Right ventricle myocardium inferior (tissue), 1 donor: Measurements from ENCODE around the gene RUVBL1. TPM values are rescaled to one million over a fixed set of nuclear protein-coding genes. Genes with fewer than 3 reads are reported as not detected.

ENCODE experiments used
- ATAC-seq: fragments of 200-7000 bp; cut with Tn5 transposase; one replicate; pipeline ENCODE4 v1.9.1; 2020; ENCODE audit warnings: mild to moderate bottlenecking, moderate library complexity
- DNase-seq: peaks from one replicate; pipeline ENCODE4 v3.0.0; 2021; ENCODE audit errors: missing footprints
- intact Hi-C: fragments of 100-400 bp; cut with DNase I; formaldehyde crosslinking; loops from one replicate; pipeline ENCODE4 v1.11.0; 2022
- total RNA-seq: library from RNA; stranded (reverse); fragmentation: NEBNext Ultra II Directional; extraction: Animal tissue kit (Norgen Biotek cat#: 25700); gene quantifications from one replicate; pipeline ENCODE4 v1.2.1, GENCODE V29; 2021
- donor health status: DM: no; HTN: yes; CAD: no; lungs with severe emphysema.

RUVBL1 gene
- total RNA-seq, 1 donor from 2014 or later, result 21.4 TPM

DNA sequence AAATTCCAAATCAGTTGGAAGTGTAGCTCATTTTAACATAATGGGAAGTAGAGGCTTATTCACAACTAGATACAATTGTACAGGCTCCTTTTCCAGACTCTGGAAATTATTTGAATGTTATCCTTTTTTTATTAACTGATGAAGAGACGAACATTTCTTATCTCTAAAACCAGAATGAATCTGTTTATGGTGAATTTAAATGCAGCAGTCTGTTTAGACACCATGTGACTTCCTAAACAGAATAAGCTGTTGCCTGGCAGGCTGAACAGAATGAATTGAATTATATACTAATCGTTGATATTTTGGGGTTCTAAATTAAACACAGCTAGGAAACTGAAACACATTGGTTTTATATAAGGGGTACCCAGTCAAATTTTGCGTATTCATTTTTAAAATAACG is 67.4 kb downstream of the RUVBL1 start:
- ATAC-seq, result no peak
- intact Hi-C loops, result no loop called here
- no peak for DNase-seq

DNA sequence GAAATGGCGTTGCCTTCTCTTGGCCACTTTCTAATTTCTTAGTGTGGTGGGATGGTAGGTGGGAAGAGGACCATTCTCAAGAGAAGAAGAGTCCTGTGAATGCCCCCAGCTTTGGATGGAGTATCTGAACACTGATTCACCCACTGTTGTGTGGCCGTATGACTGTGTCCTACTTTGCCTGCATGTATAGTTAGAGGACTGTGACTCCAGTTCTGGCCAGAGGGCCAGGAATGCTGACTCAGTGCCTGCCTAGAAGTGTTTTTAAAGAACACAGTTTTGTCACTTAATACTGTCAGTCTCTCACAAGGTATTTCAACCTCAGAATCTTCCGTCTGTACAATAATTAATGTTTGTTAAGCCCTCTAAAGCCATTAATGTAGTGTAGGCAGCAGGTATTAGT is 69.2 kb downstream of the RUVBL1 start:
- intact Hi-C loops, result loop anchor here (5.0 kb wide), 1 partner anchor 137 kb away; the partner anchor contains the start of gene KBTBD12
- DNase-seq (no peak), ATAC-seq (no peak)

GRCh38 chr3:128053614-128054013 is 70.0 kb downstream of the RUVBL1 start:
- intact Hi-C loops, result loop anchor here (5.0 kb wide), 1 partner anchor 136 kb away; the partner anchor contains the start of gene KBTBD12
- DNase-seq (no peak), ATAC-seq (no peak)

GRCh38 chr3:128052595-128053351 is 70.8 kb downstream of the RUVBL1 start:
- ATAC-seq (no peak), DNase-seq (no peak)
- intact Hi-C loops, result loop anchor here (5.0 kb wide), 1 partner anchor 135 kb away; the partner anchor contains the start of gene KBTBD12

- DNase-seq (peak; percentile 97), ATAC-seq (peak; percentile 98)
- intact Hi-C loops, result loop anchor here (5.0 kb wide), 1 partner anchor 135 kb away; the partner anchor contains the start of gene KBTBD12
Measured at GRCh38 chr3:128051837-128052594, 71.6 kb downstream of the RUVBL1 start, which contains the start of gene SEC61A1. TSS of gene SEC61A1 (plus strand) at chr3:128052437. CDS start at chr3:128052553, 116 bp downstream.

- ATAC-seq (peak; percentile 3), DNase-seq (no peak)
- intact Hi-C loops, result loop anchor here (5.0 kb wide), 1 partner anchor 134 kb away; the partner anchor contains the start of gene KBTBD12
Measured at GRCh38 chr3:128051459-128051836, 72.2 kb downstream of the RUVBL1 start.

- intact Hi-C loops, result loop anchor here (5.0 kb wide), 1 partner anchor 133 kb away; the partner anchor contains the start of gene KBTBD12
- DNase-seq, result no peak
- ATAC-seq, result no peak
Measured at GRCh38 chr3:128050597-128050996, 73.0 kb downstream of the RUVBL1 start.

DNA sequence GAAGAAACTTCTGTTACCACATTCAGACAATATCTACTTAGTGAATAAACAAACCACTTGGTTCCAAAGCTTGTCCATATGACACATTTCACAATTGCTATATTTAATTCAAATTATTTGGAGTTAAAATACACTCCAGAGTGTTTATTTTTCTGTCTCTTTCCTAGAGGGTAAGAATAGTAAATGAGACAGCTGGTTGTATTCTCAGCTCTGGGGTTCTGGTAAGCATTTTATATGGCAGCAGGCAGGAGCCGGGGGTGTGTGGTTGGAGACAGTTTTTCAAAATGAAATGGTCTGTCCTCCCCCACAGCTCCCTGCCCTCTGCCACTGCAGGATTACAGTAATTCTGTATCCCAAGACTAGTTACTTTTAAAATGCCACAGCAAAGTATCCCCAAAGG is 82.3 kb downstream of the RUVBL1 start:
- intact Hi-C loops, result no loop called here
- ATAC-seq (no peak), DNase-seq (no peak)

DNA sequence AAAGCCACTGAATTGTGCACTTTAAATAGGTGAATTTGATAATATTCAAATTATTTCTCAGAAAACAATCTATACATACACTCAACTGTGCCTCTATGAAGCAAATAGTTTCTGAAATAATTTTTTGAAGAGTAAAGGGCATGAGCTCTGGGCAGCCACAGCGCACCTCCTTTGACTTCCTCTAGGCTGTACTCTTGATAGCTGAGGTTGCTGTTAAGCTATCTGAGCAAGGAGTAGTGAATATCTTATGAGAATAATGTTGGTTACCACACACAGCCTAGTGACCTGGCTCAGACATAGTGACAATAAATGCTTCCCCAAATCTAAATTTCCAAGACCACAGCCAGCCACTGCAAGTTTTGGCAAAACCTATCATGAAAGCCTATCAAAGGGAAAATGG is 83.0 kb downstream of the RUVBL1 start:
- ATAC-seq (no peak), DNase-seq (no peak)
- intact Hi-C loops, result no loop called here

DNA sequence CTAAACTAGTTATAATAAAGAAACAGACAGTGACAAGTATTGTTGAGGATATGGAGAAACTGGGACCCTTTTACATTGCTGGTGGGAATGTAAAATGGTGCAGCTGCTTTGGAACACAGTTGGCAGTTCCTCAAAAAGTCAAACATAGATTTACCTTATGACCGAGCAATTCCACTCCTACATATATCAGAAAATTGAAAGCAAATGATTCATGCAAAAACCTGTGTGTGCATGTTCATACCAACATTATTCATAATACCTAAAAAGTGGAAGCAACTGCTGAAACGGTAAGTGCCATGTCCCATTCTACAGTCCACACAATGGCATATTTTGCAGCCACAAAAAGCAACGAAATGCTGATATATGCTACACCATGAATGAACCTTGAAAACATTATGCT is 83.6 kb downstream of the RUVBL1 start:
- intact Hi-C loops, result no loop called here
- no peak for ATAC-seq
- no peak for DNase-seq

DNA sequence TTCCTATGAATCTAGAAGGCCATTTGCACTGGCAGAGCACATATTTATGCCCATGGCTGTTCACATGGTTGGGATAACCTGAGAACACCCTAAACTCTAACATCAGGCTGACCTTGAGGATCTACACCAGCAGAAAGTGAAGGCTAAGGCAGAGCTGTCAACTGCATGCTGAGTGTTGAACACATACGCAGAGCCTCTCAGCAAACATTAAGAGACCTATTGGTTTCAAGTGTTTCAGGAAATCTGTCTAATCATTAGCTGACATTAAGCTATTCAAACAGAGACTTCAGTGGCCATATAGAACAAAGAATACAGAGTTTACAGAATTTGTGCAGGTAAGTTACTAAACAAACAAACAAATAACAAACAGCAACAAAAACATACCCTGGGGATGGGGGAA is 87.5 kb downstream of the RUVBL1 start:
- intact Hi-C loops, result no loop called here

DNA sequence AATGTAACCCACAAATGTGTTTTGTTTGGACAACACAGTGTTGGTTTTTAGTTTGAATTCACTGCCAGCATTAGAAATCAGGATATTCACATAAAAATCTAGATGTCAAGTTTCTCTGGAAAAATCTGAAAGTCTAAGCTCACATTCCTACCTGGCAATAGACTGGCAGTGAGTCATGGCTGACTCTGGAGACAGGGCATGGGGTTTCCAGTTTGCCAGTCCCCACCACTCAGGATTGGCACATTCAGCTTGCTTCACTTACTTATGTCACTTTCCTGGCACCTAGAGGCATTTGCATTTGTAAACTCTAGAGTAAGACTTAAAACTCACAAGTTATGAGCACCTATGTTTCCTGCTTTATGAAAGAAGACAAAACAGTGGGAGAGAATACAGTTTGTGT is 90.5 kb downstream of the RUVBL1 start:
- intact Hi-C loops, result no loop called here
- DNase-seq (no peak), ATAC-seq (no peak)

More for the DNA sequence above, 87.5 kb downstream of the RUVBL1 start:
- no peak for ATAC-seq
- DNase-seq, result no peak

Other genes starting within 250 kb of the RUVBL1 start
- gene KBTBD12, start 208.6 kb downstream of the RUVBL1 start, total RNA-seq, result 29.7 TPM
- gene SEC61A1, start 71.4 kb downstream of the RUVBL1 start, total RNA-seq, result 57.5 TPM
- gene EEFSEC, start 29.7 kb upstream of the RUVBL1 start, total RNA-seq, result 19.4 TPM